Testis (tissue), 3 donors: ENCODE data around the gene PPP1R11. TPM values are rescaled to one million over a fixed set of nuclear protein-coding genes. Genes with fewer than 3 reads are reported as not detected.

Source experiments
- DNase-seq: peaks from one replicate; pipeline ENCODE4 v3.0.0-alpha.2; 2019
- H3K27ac ChIP-seq, 2 donors: fragments of 200-600 bp; sonication (generic); one replicate each; pipeline ENCODE4 v1.5.1; 2019
- H3K27me3 ChIP-seq: fragments of 200-600 bp; sonication (generic); one replicate; pipeline ENCODE4 v1.5.1; 2019
- H3K36me3 ChIP-seq: fragments of 200-600 bp; sonication (generic); one replicate; pipeline ENCODE4 v1.5.1; 2017; ENCODE audit warnings: low read depth; ENCODE audit errors: missing control alignments
- H3K4me1 ChIP-seq: fragments of 200-600 bp; sonication (generic); one replicate; pipeline ENCODE4 v1.5.1; 2019
- H3K4me3 ChIP-seq, 2 donors: fragments of 200-600 bp; sonication (generic); one replicate each; pipeline ENCODE4 v1.5.1; 2017 to 2019
- H3K9me3 ChIP-seq: fragments of 200-600 bp; sonication (generic); one replicate; pipeline ENCODE4 v1.5.1; 2017
- CTCF ChIP-seq, 3 experiments: fragments of 450-650 bp in 2 of 3; fragments of 200-600 bp in 1 of 3; sonication (generic) in 1 of 3; IDR thresholded peaks; one replicate each; pipeline ENCODE4 v1.5.1; 2016 to 2019; ENCODE audit warnings: antibody characterized with exemption in 3 of 3, mild to moderate bottlenecking in 2 of 3, moderate library complexity in 1 of 3
- POLR2A ChIP-seq: fragments of 450-650 bp; IDR thresholded peaks from one replicate; pipeline ENCODE4 v1.6.1; 2017; ENCODE audit warnings: antibody characterized with exemption, mild to moderate bottlenecking, moderate library complexity
- WGBS, 2 donors: methylation state at CpG; one replicate each; pipeline ENCODE4 v1.1.5; 2018; 5-methylcytosine and 5-hydroxymethylcytosine counted together
- intact Hi-C: fragments of 100-400 bp; cut with DNase I; formaldehyde crosslinking; loops from one replicate; pipeline ENCODE4 v1.15.1; 2023; ENCODE audit warnings: low total_unique reads
- polyA plus RNA-seq: library from polyadenylated mRNA; stranded (reverse); fragments of 350-450 nt; fragmentation: Illumina TruSeq; extraction: RNeasy Lipid Tissue Mini Kit (QIAGEN cat#74804); gene quantifications from one replicate; pipeline ENCODE4 v1.2.3, GENCODE V29; 2014; ENCODE audit warnings: low read depth, low replicate concordance; ENCODE audit not compliant: insufficient read depth
- total RNA-seq, 2 donors: library from RNA; depleted of rRNA; stranded (reverse); fragments of >200 nt; gene quantifications; one replicate each; pipeline ENCODE4 v1.2.3, GENCODE V29; 2016

Gene PPP1R11
- total and polyA plus RNA-seq, 3 donors from 2014 or later: 40.2 to 91.8 (median 55.0) TPM

- Histone ChIP-seq H3K4me3 (no peak overlapping the region), H3K9me3 (no peaks in the 10 kb centered on the region), H3K27me3 (no peaks in the 10 kb centered on the region), H3K36me3 (no peaks in the 10 kb centered on the region), H3K4me1 (peaks cover 8% of the 10 kb centered on the region), H3K27ac (no peak overlapping the region)
- DNase-seq: no peak
- WGBS, 2 donors: 77 to 80% methylated on average over 4 to 5 of the region's 5 CpGs
- no peak for TF ChIP-seq CTCF (IDR thresholded peaks at IDR 0.05)
- TF ChIP-seq POLR2A: no peak
- intact Hi-C loops: no loop called here
Observed at GRCh38 chr6:30093951-30094661, 27.1 kb downstream of the PPP1R11 start.

GRCh38 chr6:30096829-30097228, 29.8 kb downstream of the PPP1R11 start:
- Histone ChIP-seq H3K27ac (no peak overlapping the region), H3K27me3 (no peaks in the 10 kb centered on the region), H3K4me3 (no peak overlapping the region), H3K9me3 (no peaks in the 10 kb centered on the region), H3K36me3 (no peaks in the 10 kb centered on the region), H3K4me1 (peaks cover 15% of the 10 kb centered on the region)
- DNase-seq: no peak
- intact Hi-C loops: no loop called here
- TF ChIP-seq POLR2A: no peak
- TF ChIP-seq CTCF (IDR thresholded peaks at IDR 0.05): no peak
- WGBS, 2 donors: 41 to 45% methylated on average over 1 of the region's 1 CpG

GRCh38 chr6:30097902-30098768, 31.1 kb downstream of the PPP1R11 start:
- peaks cover 19% of the 10 kb centered on the region for H3K4me1 ChIP-seq
- H3K27ac ChIP-seq: no peak overlapping the region
- no peak overlapping the region for H3K4me3 ChIP-seq
- H3K9me3 ChIP-seq: no peaks in the 10 kb centered on the region
- intact Hi-C loops: no loop called here
- TF ChIP-seq POLR2A: no peak
- TF ChIP-seq CTCF (IDR thresholded peaks at IDR 0.05): no peak
- WGBS, 2 donors: 69 to 79% methylated on average over 4 of the region's 4 CpGs
- H3K36me3 ChIP-seq: no peaks in the 10 kb centered on the region
- H3K27me3 ChIP-seq: no peaks in the 10 kb centered on the region
- no peak for DNase-seq

GRCh38 chr6:30100154-30100553, 33.2 kb downstream of the PPP1R11 start:
- Histone ChIP-seq H3K4me1 (peaks cover 19% of the 10 kb centered on the region), H3K4me3 (no peak overlapping the region), H3K9me3 (no peaks in the 10 kb centered on the region), H3K27me3 (no peaks in the 10 kb centered on the region), H3K36me3 (no peaks in the 10 kb centered on the region), H3K27ac (no peak overlapping the region)
- DNase-seq: no peak
- no peak for TF ChIP-seq POLR2A
- TF ChIP-seq CTCF (IDR thresholded peaks at IDR 0.05): no peak
- 16 to 19% methylated on average over 8 of the region's 8 CpGs for WGBS, 2 donors
- intact Hi-C loops: no loop called here
